SK-N-SH (cell line): ENCODE data around the gene NR6A1. TPM values are rescaled to one million over a fixed set of nuclear protein-coding genes. Genes with fewer than 3 reads are reported as not detected.

Source experiments
- CTCF ChIA-PET: fragments of 300-600, 350-600 bp; formaldehyde crosslinking; extraction: SDS; loops from one replicate; lab custom pipeline; 2021; lab: Yijun Ruan, JAX
- POLR2A ChIA-PET: fragments of 350-600 bp; sonication (Branson Sonifier 250); formaldehyde crosslinking; extraction: SDS; loops from one replicate; lab custom pipeline; 2020; ENCODE audit warnings: antibody characterized with exemption, inconsistent platforms; lab: Yijun Ruan, JAX
- DNase-seq: peaks from one replicate; pipeline ENCODE4 v3.0.0; 2012
- H2AFZ ChIP-seq: fragments of 200-600 bp; sonication (generic); 2 replicates; pipeline ENCODE4 v1.8.1; 2016; ENCODE audit warnings: antibody characterized with exemption, mild to moderate bottlenecking, low read depth
- H3F3A ChIP-seq: fragments of 200-600 bp; sonication (generic); replicated peaks from 2 replicates; pipeline ENCODE3; 2016; ENCODE audit warnings: antibody characterized with exemption, mild to moderate bottlenecking; ENCODE audit not compliant: insufficient read depth
- H3K27ac ChIP-seq, 2 experiments: fragments of 200-500 bp in 1 of 2; fragments of 200-600 bp in 1 of 2; sonication (Bioruptor generic) in 1 of 2; sonication (generic), shearing (Covaris generic) in 1 of 2; 2 replicates each; pipeline versions ENCODE4 v1.5.1 to v1.6.1; 2014 to 2016; ENCODE audit warnings: low read depth in 2 of 2, inconsistent platforms in 1 of 2, low read length in 1 of 2, mild to moderate bottlenecking in 1 of 2, mixed read lengths in 1 of 2
- H3K27me3 ChIP-seq: fragments of 200-600 bp; sonication (generic), shearing (Covaris generic); 2 replicates; pipeline ENCODE4 v1.6.1; 2016; ENCODE audit warnings: mixed run types; ENCODE audit not compliant: insufficient read depth
- H3K36me3 ChIP-seq, 2 experiments: fragments of 200-500 bp in 1 of 2; fragments of 200-600 bp in 1 of 2; sonication (Bioruptor generic) in 1 of 2; sonication (generic) in 1 of 2; replicated peaks in 1 of 2; 2 replicates each; pipeline versions ENCODE3 to v1.5.1; 2014 to 2016; ENCODE audit warnings: low read length in 1 of 2, mild to moderate bottlenecking in 1 of 2; ENCODE audit not compliant: insufficient read depth in 2 of 2, control insufficient read depth in 1 of 2
- H3K4me1 ChIP-seq, 2 experiments: fragments of 200-500 bp in 1 of 2; fragments of 200-600 bp in 1 of 2; sonication (Bioruptor generic) in 1 of 2; sonication (generic), shearing (Covaris generic) in 1 of 2; 2 replicates each; pipeline versions ENCODE4 v1.5.1 to v1.6.1; 2014 to 2016; ENCODE audit warnings: low read depth in 1 of 2, low read length in 1 of 2, mixed run types in 1 of 2; ENCODE audit not compliant: insufficient read depth in 2 of 2, control insufficient read depth in 1 of 2
- H3K4me2 ChIP-seq: fragments of 200-600 bp; sonication (generic), shearing (Covaris generic); 2 replicates; pipeline ENCODE4 v1.6.1; 2017; ENCODE audit warnings: mixed run types
- H3K4me3 ChIP-seq, 2 experiments: fragments of 200-500 bp in 1 of 2; fragments of 200-600 bp in 1 of 2; sonication (Bioruptor generic) in 1 of 2; sonication (generic), shearing (Covaris generic) in 1 of 2; 2 replicates each; pipeline versions ENCODE4 v1.5.1 to v1.8.1; 2014 to 2016; ENCODE audit warnings: low read depth in 2 of 2, inconsistent platforms in 1 of 2, low read length in 1 of 2, mild to moderate bottlenecking in 1 of 2, mixed read lengths in 1 of 2, moderate library complexity in 1 of 2
- H3K79me2 ChIP-seq: fragments of 200-600 bp; sonication (generic); 2 replicates; pipeline ENCODE4 v1.8.1; 2017; ENCODE audit warnings: mild to moderate bottlenecking; ENCODE audit not compliant: insufficient read depth
- H3K9ac ChIP-seq: fragments of 200-600 bp; sonication (generic); 2 replicates; pipeline ENCODE4 v1.6.1; 2017; ENCODE audit warnings: mixed run types
- H3K9me2 ChIP-seq: fragments of 200-600 bp; sonication (generic); 2 replicates; pipeline ENCODE4 v1.6.1; 2017; ENCODE audit warnings: mixed run types
- H3K9me3 ChIP-seq: fragments of 200-600 bp; sonication (generic); 2 replicates; pipeline ENCODE4 v1.6.1; 2017; ENCODE audit warnings: mixed run types, mild to moderate bottlenecking, moderate library complexity
- H4K20me1 ChIP-seq: fragments of 200-600 bp; sonication (generic); 2 replicates; pipeline ENCODE4 v1.6.1; 2017; ENCODE audit warnings: mild to moderate bottlenecking, mixed run types; ENCODE audit not compliant: insufficient read depth
- CHD2 ChIP-seq: fragments of 150-350 bp; IDR thresholded peaks from 2 replicates; pipeline ENCODE4 v1.6.1; 2018; ENCODE audit warnings: low read length; ENCODE audit not compliant: partially characterized antibody
- EP300 ChIP-seq, 2 experiments: IDR thresholded peaks; 2 replicates each; pipeline versions ENCODE4 v1.4.0 to v1.6.1; 2012; ENCODE audit warnings: borderline replicate concordance in 1 of 2, low read depth in 1 of 2, low read length in 1 of 2
- FOXM1 ChIP-seq: IDR thresholded peaks from 2 replicates; pipeline ENCODE4 v1.4.0; 2012; ENCODE audit warnings: low read depth, mild to moderate bottlenecking
- GATA2 ChIP-seq: sonication (generic); formaldehyde crosslinking; IDR thresholded peaks from 2 replicates; pipeline ENCODE4 v1.5.0; 2020; ENCODE audit warnings: mild to moderate bottlenecking, missing genetic modification reagents
- JUND ChIP-seq: IDR thresholded peaks from 2 replicates; pipeline ENCODE4 v1.4.0; 2012
- MXI1 ChIP-seq: IDR thresholded peaks from 2 replicates; pipeline ENCODE4 v1.6.1; 2012; ENCODE audit warnings: mild to moderate bottlenecking, low read depth, low read length, improper control_type of control experiment
- POLR2AphosphoS5 ChIP-seq: IDR thresholded peaks from 2 replicates; pipeline ENCODE4 v1.6.1; 2012; ENCODE audit warnings: low read depth, low read length
- RCOR1 ChIP-seq: fragments of 150-350 bp; IDR thresholded peaks from 2 replicates; pipeline ENCODE4 v1.6.1; 2017; ENCODE audit warnings: antibody characterized with exemption, low read length
- RFX5 ChIP-seq: IDR thresholded peaks from 2 replicates; pipeline ENCODE4 v1.6.1; 2012; ENCODE audit warnings: mild to moderate bottlenecking, improper control_type of control experiment, low read length
- RXRA ChIP-seq: IDR thresholded peaks from 2 replicates; pipeline ENCODE4 v1.4.0; 2012; ENCODE audit warnings: low read depth, mild to moderate bottlenecking, borderline replicate concordance
- SIN3A ChIP-seq: IDR thresholded peaks from 2 replicates; pipeline ENCODE4 v1.6.1; 2012; ENCODE audit warnings: low read depth, mild to moderate bottlenecking, low read length, moderate library complexity, borderline replicate concordance
- SMC3 ChIP-seq: IDR thresholded peaks from 2 replicates; pipeline ENCODE4 v1.6.1; 2012; ENCODE audit warnings: low read depth, low read length, improper control_type of control experiment
- TAF1 ChIP-seq: IDR thresholded peaks from 2 replicates; pipeline ENCODE4 v1.6.1; 2012; ENCODE audit warnings: low read depth, mild to moderate bottlenecking, low read length, moderate library complexity, borderline replicate concordance
- TCF12 ChIP-seq: IDR thresholded peaks from 2 replicates; pipeline ENCODE4 v1.4.0; 2012
- TEAD4 ChIP-seq: IDR thresholded peaks from 2 replicates; pipeline ENCODE4 v1.4.0; 2012; ENCODE audit warnings: mild to moderate bottlenecking, borderline replicate concordance; ENCODE audit not compliant: insufficient read depth
- YY1 ChIP-seq: IDR thresholded peaks from 2 replicates; pipeline ENCODE4 v1.4.0; 2012; ENCODE audit warnings: low read depth, mild to moderate bottlenecking
- WGBS: methylation state at CpG from one replicate; pipeline ENCODE4 v1.1.6; 2017; ENCODE audit warnings: low lambda C conversion rate; 5-methylcytosine and 5-hydroxymethylcytosine counted together
- polyA plus RNA-seq, 3 experiments: library from polyadenylated mRNA; depleted of rRNA; stranded (reverse); fragments of >200 nt; gene quantifications; 2 replicates each; pipeline ENCODE4 v1.2.3, GENCODE V29; 2012
- TF ChIP-seq, protein P1 (sequence below): IDR thresholded peaks from 2 replicates; pipeline ENCODE4 v1.6.1; 2012; ENCODE audit warnings: mild to moderate bottlenecking, low read depth, low read length, moderate library complexity
- TF ChIP-seq, protein P2 (sequence below): fragments of 200-600 bp; sonication (generic); IDR thresholded peaks from 2 replicates; pipeline ENCODE4 v1.6.1; 2017; ENCODE audit warnings: antibody characterized with exemption, mild to moderate bottlenecking, moderate library complexity
- TF ChIP-seq, protein P3 (sequence below): IDR thresholded peaks from 2 replicates; pipeline ENCODE4 v1.4.0; 2012; ENCODE audit warnings: low read depth

Gene NR6A1
- polyA plus RNA-seq, 1 of the 3 experiments (the other 2 are of a cell fraction) = 1.2 TPM

GRCh38 chr9:124658165-124659017 lies 112.7 kb downstream of the NR6A1 start (continued):
- TF ChIP-seq, protein P1, sequence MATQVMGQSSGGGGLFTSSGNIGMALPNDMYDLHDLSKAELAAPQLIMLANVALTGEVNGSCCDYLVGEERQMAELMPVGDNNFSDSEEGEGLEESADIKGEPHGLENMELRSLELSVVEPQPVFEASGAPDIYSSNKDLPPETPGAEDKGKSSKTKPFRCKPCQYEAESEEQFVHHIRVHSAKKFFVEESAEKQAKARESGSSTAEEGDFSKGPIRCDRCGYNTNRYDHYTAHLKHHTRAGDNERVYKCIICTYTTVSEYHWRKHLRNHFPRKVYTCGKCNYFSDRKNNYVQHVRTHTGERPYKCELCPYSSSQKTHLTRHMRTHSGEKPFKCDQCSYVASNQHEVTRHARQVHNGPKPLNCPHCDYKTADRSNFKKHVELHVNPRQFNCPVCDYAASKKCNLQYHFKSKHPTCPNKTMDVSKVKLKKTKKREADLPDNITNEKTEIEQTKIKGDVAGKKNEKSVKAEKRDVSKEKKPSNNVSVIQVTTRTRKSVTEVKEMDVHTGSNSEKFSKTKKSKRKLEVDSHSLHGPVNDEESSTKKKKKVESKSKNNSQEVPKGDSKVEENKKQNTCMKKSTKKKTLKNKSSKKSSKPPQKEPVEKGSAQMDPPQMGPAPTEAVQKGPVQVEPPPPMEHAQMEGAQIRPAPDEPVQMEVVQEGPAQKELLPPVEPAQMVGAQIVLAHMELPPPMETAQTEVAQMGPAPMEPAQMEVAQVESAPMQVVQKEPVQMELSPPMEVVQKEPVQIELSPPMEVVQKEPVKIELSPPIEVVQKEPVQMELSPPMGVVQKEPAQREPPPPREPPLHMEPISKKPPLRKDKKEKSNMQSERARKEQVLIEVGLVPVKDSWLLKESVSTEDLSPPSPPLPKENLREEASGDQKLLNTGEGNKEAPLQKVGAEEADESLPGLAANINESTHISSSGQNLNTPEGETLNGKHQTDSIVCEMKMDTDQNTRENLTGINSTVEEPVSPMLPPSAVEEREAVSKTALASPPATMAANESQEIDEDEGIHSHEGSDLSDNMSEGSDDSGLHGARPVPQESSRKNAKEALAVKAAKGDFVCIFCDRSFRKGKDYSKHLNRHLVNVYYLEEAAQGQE = peak; percentile 59; the same call in 1 of the 2 replicates
- TF ChIP-seq, protein P2, sequence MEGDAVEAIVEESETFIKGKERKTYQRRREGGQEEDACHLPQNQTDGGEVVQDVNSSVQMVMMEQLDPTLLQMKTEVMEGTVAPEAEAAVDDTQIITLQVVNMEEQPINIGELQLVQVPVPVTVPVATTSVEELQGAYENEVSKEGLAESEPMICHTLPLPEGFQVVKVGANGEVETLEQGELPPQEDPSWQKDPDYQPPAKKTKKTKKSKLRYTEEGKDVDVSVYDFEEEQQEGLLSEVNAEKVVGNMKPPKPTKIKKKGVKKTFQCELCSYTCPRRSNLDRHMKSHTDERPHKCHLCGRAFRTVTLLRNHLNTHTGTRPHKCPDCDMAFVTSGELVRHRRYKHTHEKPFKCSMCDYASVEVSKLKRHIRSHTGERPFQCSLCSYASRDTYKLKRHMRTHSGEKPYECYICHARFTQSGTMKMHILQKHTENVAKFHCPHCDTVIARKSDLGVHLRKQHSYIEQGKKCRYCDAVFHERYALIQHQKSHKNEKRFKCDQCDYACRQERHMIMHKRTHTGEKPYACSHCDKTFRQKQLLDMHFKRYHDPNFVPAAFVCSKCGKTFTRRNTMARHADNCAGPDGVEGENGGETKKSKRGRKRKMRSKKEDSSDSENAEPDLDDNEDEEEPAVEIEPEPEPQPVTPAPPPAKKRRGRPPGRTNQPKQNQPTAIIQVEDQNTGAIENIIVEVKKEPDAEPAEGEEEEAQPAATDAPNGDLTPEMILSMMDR = no peak
- peak; percentile 97 for TF ChIP-seq TAF1
- no peak; the same call in 1 of the 2 replicates for TF ChIP-seq MXI1
- TF ChIP-seq TCF12 = peak; percentile 21; the same call in 1 of the 2 replicates
- TF ChIP-seq SMC3 = no peak
- TF ChIP-seq POLR2AphosphoS5 = peak; percentile 99
- peak; percentile 76; the same call in 1 of the 2 replicates for TF ChIP-seq SIN3A
- TF ChIP-seq CHD2 = peak; percentile 36
- peak; percentile 70; the same call in 1 of the 2 replicates for TF ChIP-seq YY1
- TF ChIP-seq, protein P3, sequence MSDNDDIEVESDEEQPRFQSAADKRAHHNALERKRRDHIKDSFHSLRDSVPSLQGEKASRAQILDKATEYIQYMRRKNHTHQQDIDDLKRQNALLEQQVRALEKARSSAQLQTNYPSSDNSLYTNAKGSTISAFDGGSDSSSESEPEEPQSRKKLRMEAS = no peak
- no peak for TF ChIP-seq FOXM1
- TF ChIP-seq RCOR1 = no peak

GRCh38 chr9:124657516-124657915 lies 113.6 kb downstream of the NR6A1 start:
- Histone ChIP-seq H3K79me2 (peaks cover 41% of the 10 kb centered on the region), H3K4me1 (peaks cover 23 to 26% of the 10 kb centered on the region in 2 experiments; a peak in 3 of 4 replicates), H3K27me3 (no peaks in the 10 kb centered on the region), H3K36me3 (peaks cover 0 to 3% of the 10 kb centered on the region in 2 experiments), H2AFZ (no peak overlapping the region; the same call in 1 of the 2 replicates), H4K20me1 (no peaks in the 10 kb centered on the region), H3F3A (peaks cover 22% of the 10 kb centered on the region)
- no peak for DNase-seq
- TF ChIP-seq TAF1 (no peak), JUND (no peak), RFX5 (no peak), GATA2 (no peak), TEAD4 (no peak), RXRA (no peak), EP300 (IDR thresholded peaks at IDR 0.05; ENCODE audit: borderline replicate concordance in 1 of 2, low read depth in 1 of 2, low read length in 1 of 2) (no peak)
- TF ChIP-seq, protein P3 = no peak; the same call in 1 of the 2 replicates
- TF ChIP-seq, protein P1 = no peak
- TF ChIP-seq, all 33 proteins: peak for 0
- H3K27ac ChIP-seq = peak overlapping the region; percentile 97 to 100
- peak overlapping the region; percentile 53; the same call in 1 of the 2 replicates for H3K9ac ChIP-seq
- POLR2A ChIA-PET = interaction anchor here (1.1 kb wide), 1 partner anchor 11 kb away, joined by 3 read pairs; no protein-coding TSS in a partner anchor
- WGBS = 50% methylated on average over 1 of the region's 1 CpG
- H3K4me2 ChIP-seq = peak overlapping the region; percentile 64; the same call in 1 of the 2 replicates
- peak overlapping the region in 1 of 2 experiments; percentile 85; a peak in 2 of 4 replicates for H3K4me3 ChIP-seq
- CTCF ChIA-PET = interaction anchor here (0.8 to 11.8 kb wide), 4 partner anchors 39 to 114 kb away, joined by 3 to 83 read pairs (median 30); no protein-coding TSS in a partner anchor
- no peaks in the 10 kb centered on the region for H3K9me2 ChIP-seq
- no peaks in the 10 kb centered on the region for H3K9me3 ChIP-seq
